ENCODE data around the gene FTO.

The FTO gene

DNA sequence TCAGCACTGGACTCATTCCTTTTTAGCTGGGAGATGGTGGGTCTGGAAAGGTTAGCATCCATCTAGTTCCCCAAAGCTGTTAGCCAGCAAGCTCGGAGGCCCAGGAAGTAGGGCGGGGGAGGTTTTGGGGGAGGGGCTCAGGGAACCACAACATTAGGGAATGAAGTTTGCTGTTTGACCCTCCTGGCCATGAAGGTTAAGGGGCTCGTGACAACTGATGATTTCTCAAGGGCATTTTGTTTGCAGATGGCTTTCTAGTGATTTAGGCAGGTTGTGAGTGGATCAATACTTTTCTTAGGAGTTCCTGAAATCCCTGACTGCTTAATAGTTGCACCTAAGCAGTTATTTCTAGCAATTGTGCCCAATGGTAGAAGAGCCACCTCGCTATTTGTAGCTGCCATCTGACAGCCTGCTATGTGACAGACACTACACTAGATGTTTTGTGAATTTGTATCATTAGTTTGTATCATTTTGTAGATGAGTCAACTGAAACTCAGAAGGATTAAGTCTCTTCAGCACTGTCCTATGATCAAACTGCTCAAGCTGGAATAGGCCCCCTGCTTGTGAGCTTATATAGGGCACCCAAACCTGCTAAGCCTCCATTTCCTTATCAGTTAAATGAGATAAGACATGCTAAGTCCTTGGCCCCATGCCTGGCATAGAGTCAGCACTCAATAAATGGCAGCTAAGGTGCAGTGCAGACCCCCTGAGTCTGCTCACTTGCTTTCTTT is 436.3 kb downstream of the FTO start:
- no peaks in the 10 kb centered on the region for H3K36me3 Mint-ChIP-seq (ENCODE audit: insufficient read depth)
- DNase-seq (ENCODE audit: low spot score in 2 of 2) (no peak), ATAC-seq (replicated peaks; ENCODE audit: extremely low read depth, poor library complexity, severe bottlenecking) (no peak)
- peaks cover 50% of the 10 kb centered on the region for H3K27me3 Mint-ChIP-seq
- no peak overlapping the region for H3K4me3 Mint-ChIP-seq
- no peak overlapping the region for H3K27ac Mint-ChIP-seq (ENCODE audit: low read depth)
- H3K4me1 Mint-ChIP-seq: no peaks in the 10 kb centered on the region
- H3K9me3 Mint-ChIP-seq: no peaks in the 10 kb centered on the region

DNA sequence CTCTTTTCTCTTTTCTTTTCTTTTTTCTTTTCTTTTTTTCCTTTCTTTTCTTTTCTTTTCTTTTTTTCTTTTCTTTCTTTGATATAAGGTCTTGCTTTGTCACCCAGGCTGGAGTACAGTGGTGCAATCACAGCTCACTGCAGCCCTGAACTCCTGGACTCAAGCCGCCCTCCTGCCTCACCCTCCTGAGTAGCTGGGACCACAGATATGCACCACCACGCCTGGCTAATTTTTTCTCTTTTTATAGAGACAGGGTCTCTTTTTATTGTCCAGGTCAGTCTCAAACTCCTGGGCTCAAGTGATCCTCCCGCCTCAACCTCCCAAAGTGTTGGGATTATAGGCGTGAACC is 436.8 kb downstream of the FTO start:
- Mint-ChIP-seq H3K27ac (ENCODE audit: low read depth) (no peak overlapping the region), H3K9me3 (no peaks in the 10 kb centered on the region), H3K4me1 (no peaks in the 10 kb centered on the region), H3K36me3 (ENCODE audit: insufficient read depth) (no peaks in the 10 kb centered on the region), H3K4me3 (no peak overlapping the region), H3K27me3 (peaks cover 45% of the 10 kb centered on the region)
- DNase-seq (ENCODE audit: low spot score in 2 of 2): no peak
- no peak for ATAC-seq (replicated peaks; ENCODE audit: extremely low read depth, poor library complexity, severe bottlenecking)

DNA sequence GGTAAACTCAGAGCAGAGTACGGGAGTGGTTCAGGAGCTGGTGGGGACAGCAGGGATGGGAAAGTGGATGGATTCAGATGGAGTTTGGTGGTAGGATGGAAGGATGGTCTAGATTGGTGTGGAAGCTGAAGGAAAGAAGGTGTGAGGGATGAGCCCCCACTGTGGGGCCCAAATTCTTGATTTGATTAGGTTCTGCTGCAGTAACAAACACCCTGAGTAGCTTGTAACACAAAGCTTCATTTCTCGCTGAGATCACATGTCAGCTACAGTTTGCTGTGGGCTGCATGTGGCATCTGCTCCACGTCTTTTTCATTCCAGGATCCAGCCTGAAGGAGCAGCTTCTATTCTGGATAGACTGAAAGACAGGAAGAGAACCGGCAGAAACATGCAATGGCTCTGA is 438.8 kb downstream of the FTO start:
- DNase-seq (ENCODE audit: low spot score in 2 of 2) (no peak), ATAC-seq (replicated peaks; ENCODE audit: extremely low read depth, poor library complexity, severe bottlenecking) (no peak)
- H3K4me3 Mint-ChIP-seq: no peak overlapping the region
- H3K4me1 Mint-ChIP-seq: no peaks in the 10 kb centered on the region
- H3K27me3 Mint-ChIP-seq: peaks cover 55% of the 10 kb centered on the region
- H3K27ac Mint-ChIP-seq (ENCODE audit: low read depth): no peak overlapping the region
- H3K36me3 Mint-ChIP-seq (ENCODE audit: insufficient read depth): no peaks in the 10 kb centered on the region
- H3K9me3 Mint-ChIP-seq: no peaks in the 10 kb centered on the region

DNA sequence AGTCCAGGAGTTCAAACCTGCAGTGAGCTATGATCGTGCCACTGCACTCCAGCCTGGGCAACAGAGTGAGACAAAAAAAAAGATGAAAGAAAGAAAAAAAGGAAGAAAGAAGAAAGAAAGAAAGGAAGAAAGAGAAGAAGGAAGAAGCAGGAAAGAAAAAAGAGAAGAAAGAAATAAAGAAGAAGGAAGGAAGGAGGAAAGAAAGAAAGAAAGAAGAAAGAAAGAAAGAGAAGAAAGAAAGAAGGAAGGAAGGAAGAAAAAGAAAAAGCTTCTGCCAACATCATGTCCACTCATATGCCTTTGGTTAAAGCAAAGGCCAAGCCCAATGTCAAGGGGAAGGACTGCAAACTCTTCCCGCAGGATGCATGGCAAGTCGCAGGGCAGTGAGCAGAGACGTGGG is 439.5 kb downstream of the FTO start:
- Mint-ChIP-seq H3K4me3 (no peak overlapping the region), H3K27me3 (peaks cover 56% of the 10 kb centered on the region), H3K27ac (ENCODE audit: low read depth) (no peak overlapping the region), H3K4me1 (no peaks in the 10 kb centered on the region), H3K9me3 (no peaks in the 10 kb centered on the region), H3K36me3 (ENCODE audit: insufficient read depth) (no peaks in the 10 kb centered on the region)
- ATAC-seq (replicated peaks; ENCODE audit: extremely low read depth, poor library complexity, severe bottlenecking) (no peak), DNase-seq (ENCODE audit: low spot score in 2 of 2) (no peak)

DNA sequence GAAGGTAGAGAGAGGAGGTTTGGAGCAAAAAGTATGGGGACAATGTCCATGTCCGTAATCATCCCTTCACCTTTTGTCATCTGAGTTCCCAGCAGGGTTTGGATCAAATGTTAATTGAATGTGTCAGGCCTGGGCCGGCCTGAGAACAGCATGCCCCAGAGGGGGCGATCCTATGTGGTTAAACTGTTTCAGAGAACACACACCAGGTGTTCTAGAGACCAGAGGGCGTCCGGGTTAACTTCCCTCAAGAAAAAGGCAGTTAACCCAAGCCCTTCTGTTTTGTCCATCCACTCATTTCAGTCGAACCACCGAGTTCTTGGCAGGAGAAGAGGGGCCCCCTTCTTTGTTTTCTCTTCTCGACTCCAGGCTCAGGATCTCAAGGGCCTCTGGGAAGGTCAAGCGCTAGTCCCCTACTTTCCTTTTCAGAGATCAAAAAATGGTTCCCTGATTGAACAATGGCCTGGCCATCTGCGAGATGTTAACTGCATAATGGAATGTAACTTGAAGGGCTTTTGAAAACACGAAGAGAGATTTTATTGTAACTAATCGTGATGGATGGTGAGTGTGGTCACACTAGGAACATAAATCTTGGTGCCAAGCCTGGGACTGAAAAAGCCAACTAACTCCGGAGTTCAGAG is 440.1 kb downstream of the FTO start:
- ATAC-seq (replicated peaks; ENCODE audit: extremely low read depth, poor library complexity, severe bottlenecking): no peak
- H3K4me1 Mint-ChIP-seq: no peaks in the 10 kb centered on the region
- H3K36me3 Mint-ChIP-seq (ENCODE audit: insufficient read depth): no peaks in the 10 kb centered on the region
- H3K4me3 Mint-ChIP-seq: no peak overlapping the region
- peaks cover 54% of the 10 kb centered on the region for H3K27me3 Mint-ChIP-seq
- no peaks in the 10 kb centered on the region for H3K9me3 Mint-ChIP-seq
- no peak overlapping the region for H3K27ac Mint-ChIP-seq (ENCODE audit: low read depth)
- DNase-seq (ENCODE audit: low spot score in 2 of 2): no peak

DNA sequence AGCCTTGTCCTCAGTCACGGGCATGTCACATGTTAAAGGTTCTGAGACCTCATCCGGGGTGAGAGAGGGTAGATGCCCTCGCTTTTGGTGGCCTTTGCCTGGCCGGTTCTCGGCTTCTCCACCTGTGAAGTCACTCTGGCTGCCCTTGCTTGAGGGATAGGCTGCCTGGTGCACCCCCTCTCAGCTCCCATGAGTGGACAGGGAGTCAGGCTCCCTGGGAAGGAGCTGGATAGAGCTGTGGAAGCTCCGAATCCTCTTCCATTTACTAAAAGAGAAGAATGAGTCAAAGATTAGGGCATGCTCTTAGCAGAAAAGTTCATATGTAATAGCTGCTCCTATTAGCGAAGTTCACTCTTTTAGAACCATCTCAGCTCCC is 440.6 kb downstream of the FTO start:
- H3K27ac Mint-ChIP-seq (ENCODE audit: low read depth): no peak overlapping the region
- H3K4me1 Mint-ChIP-seq: no peaks in the 10 kb centered on the region
- H3K4me3 Mint-ChIP-seq: no peak overlapping the region
- H3K27me3 Mint-ChIP-seq: peaks cover 54% of the 10 kb centered on the region
- DNase-seq (ENCODE audit: low spot score in 2 of 2) (no peak), ATAC-seq (replicated peaks; ENCODE audit: extremely low read depth, poor library complexity, severe bottlenecking) (no peak)
- no peaks in the 10 kb centered on the region for H3K36me3 Mint-ChIP-seq (ENCODE audit: insufficient read depth)
- H3K9me3 Mint-ChIP-seq: no peaks in the 10 kb centered on the region

DNA sequence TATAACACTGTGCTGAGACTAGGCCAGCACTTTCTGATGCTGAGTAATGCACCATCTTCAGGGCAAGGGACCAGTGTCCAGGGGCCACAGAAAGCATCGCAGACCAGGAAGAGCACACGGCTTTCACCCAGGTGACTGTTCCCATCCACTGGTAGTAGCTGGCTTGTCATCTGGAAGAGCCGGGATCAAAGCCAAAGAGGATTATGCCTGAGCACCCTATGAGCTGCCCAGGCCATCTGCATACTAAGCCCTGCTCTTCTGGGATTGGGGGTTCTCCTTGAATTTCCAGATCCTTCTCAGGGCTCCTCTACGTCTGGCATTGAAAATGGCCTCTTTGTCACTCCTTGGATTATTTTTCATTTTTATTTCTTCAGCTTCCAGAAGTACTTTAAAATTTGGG is 441.9 kb downstream of the FTO start:
- Mint-ChIP-seq H3K36me3 (ENCODE audit: insufficient read depth) (no peaks in the 10 kb centered on the region), H3K27ac (ENCODE audit: low read depth) (no peak overlapping the region), H3K4me1 (no peaks in the 10 kb centered on the region), H3K9me3 (no peaks in the 10 kb centered on the region), H3K27me3 (peaks cover 61% of the 10 kb centered on the region), H3K4me3 (no peak overlapping the region)
- ATAC-seq (replicated peaks; ENCODE audit: extremely low read depth, poor library complexity, severe bottlenecking) (no peak), DNase-seq (ENCODE audit: low spot score in 2 of 2) (no peak)

DNA sequence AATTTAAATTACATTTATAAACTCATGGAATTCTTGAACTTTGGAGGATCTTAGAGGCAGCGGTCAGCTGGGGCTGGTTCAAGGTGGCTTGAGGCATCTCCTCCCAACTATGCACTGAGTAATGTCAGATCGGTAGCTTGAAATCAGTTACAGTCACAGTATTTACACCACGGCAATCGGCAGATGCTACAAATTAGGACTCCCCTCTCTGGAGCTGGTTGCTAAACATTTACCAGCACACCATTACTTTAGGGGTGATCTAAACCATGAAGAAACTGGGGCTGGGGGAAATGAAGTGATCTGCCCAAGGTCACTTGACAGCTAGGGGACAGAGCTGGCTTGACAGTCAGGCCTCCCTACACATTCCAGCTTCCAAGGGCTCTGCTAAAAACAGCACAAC is 445.0 kb downstream of the FTO start:
- H3K4me3 Mint-ChIP-seq: no peak overlapping the region
- no peak overlapping the region for H3K27ac Mint-ChIP-seq (ENCODE audit: low read depth)
- peaks cover 46% of the 10 kb centered on the region for H3K27me3 Mint-ChIP-seq
- H3K36me3 Mint-ChIP-seq (ENCODE audit: insufficient read depth): no peaks in the 10 kb centered on the region
- H3K4me1 Mint-ChIP-seq: no peaks in the 10 kb centered on the region
- DNase-seq (ENCODE audit: low spot score in 2 of 2) (no peak), ATAC-seq (replicated peaks; ENCODE audit: extremely low read depth, poor library complexity, severe bottlenecking) (no peak)
- no peaks in the 10 kb centered on the region for H3K9me3 Mint-ChIP-seq

DNA sequence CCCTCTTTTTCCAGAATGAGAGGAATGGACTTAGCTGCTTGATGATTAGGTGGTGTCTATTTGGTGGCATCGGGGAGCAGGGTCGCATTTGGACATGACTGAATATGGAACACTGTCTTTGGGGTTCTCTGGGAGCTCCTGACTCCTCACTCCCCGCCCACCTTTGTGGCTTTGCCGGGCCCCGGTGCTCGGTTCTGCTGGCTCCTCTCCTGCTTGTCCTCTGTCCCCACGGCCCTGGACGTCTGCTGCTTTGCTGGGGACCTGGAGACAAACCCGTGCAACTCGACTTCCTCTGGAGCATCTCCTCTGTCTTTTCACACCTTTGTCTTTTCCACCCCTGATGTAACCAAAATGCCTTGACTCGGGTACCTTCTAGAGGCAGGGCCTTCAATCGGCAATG is 446.9 kb downstream of the FTO start:
- Mint-ChIP-seq H3K9me3 (no peaks in the 10 kb centered on the region), H3K36me3 (ENCODE audit: insufficient read depth) (no peaks in the 10 kb centered on the region)
- ATAC-seq (replicated peaks; ENCODE audit: extremely low read depth, poor library complexity, severe bottlenecking): no peak

DNA sequence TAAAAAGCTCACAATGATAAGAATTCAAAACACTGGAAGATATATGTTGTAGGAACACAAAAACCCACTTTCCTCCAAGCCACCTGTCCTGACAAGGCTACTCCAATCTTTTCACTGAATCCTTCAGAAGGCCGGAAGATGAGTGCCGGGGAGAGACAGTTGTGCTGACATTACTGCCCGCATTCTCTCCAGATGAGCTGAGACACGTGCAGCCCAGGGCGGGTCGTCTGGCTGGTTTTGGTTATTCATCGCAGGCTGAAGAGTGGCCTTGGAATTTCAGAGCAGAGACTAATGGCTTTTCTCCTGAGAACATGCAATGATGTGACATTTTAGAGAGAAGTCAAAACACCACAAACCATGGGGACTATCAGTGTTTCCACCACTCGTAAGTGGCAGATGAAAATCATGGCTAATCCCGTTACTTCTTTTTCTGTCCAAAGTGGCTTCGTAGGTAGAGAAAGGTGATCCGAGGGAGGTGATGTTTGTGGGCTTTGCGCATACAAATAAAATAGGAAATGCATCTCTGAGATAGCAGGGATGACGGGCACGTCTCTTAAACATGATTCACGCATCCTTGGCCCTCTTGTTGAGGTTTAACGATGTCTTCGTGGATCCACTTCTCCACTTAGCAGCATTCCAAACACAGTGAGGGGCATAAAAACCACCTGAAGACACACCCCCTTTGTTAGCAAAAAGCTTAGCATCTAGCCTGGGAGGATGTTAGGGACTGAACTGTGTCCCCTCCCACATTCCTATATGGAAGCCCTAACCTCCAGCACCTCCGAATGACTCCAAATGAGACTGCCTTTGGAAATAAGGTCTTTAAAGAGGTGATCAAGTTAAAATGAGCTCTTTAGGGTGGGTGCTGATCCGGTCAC is 448.6 kb downstream of the FTO start:
- ATAC-seq (replicated peaks; ENCODE audit: extremely low read depth, poor library complexity, severe bottlenecking) (no peak), DNase-seq (ENCODE audit: low spot score in 2 of 2) (no peak)
- Mint-ChIP-seq H3K36me3 (ENCODE audit: insufficient read depth) (no peaks in the 10 kb centered on the region), H3K4me3 (no peak overlapping the region), H3K4me1 (no peaks in the 10 kb centered on the region), H3K27me3 (peaks cover 53% of the 10 kb centered on the region), H3K27ac (ENCODE audit: low read depth) (no peak overlapping the region), H3K9me3 (peaks cover 5% of the 10 kb centered on the region)

More for the DNA sequence above, 446.9 kb downstream of the FTO start:
- H3K27me3 Mint-ChIP-seq: peaks cover 59% of the 10 kb centered on the region
- DNase-seq (ENCODE audit: low spot score in 2 of 2): no peak
- H3K4me1 Mint-ChIP-seq: no peaks in the 10 kb centered on the region
- no peak overlapping the region for H3K4me3 Mint-ChIP-seq
- H3K27ac Mint-ChIP-seq (ENCODE audit: low read depth): no peak overlapping the region

DNA sequence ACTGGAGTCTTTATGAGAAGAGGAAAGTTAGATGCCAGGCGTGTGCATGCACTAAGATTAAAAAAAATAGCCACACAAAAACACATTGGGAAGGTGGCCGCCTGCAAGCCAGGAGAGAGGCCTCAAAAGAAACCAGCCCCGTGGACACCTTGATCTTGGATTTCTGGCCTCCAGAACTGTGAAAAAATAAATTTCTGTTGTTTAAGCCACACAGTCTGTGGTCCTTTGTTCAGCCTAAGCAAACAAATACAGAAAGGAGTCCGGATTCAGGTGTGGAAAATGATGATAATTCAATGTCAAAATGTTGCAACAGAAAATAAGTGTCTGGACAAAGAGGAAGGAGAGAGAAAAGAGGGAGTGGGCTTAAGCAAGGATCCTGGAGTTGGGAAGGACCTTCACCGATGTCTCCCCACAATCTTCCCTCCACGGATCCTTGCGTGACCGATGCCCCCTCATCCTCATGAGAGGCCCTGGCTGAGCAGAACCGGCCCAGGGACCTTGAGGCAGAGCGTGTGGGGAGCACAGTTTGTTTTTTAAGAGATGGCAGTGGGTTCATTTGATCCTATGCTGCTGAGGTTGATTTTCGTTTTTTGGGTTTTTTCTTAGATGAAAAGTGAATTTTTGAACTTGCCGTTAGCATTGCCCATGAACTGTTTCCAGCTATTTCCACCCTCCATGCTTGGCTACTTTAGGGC is 449.4 kb downstream of the FTO start:
- H3K27ac Mint-ChIP-seq (ENCODE audit: low read depth): no peak overlapping the region
- no peak for DNase-seq (ENCODE audit: low spot score in 2 of 2)
- ATAC-seq (replicated peaks; ENCODE audit: extremely low read depth, poor library complexity, severe bottlenecking): no peak
- no peaks in the 10 kb centered on the region for H3K4me1 Mint-ChIP-seq
- no peak overlapping the region for H3K4me3 Mint-ChIP-seq
- peaks cover 45% of the 10 kb centered on the region for H3K27me3 Mint-ChIP-seq
- peaks cover 5% of the 10 kb centered on the region for H3K9me3 Mint-ChIP-seq
- H3K36me3 Mint-ChIP-seq (ENCODE audit: insufficient read depth): no peaks in the 10 kb centered on the region

DNA sequence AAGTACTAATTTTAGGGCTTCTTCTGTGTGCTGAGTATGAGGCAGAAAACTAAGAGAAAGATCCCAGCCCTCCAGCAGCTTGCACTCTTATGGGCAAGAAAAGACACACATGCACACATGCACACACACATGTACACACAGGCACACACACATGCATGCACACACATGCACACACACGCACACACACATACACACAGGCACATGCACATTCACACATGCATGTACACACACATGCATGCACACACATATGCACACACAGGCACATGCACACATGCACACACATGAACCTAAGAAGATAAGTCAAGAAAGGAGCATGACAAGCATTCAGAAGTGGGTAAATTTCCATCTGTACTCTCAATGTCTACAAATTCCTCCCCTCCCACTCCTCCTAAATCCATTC is 452.4 kb downstream of the FTO start:
- H3K27me3 Mint-ChIP-seq: peaks cover 27% of the 10 kb centered on the region
- no peak overlapping the region for H3K27ac Mint-ChIP-seq (ENCODE audit: low read depth)
- H3K4me1 Mint-ChIP-seq: no peaks in the 10 kb centered on the region
- H3K9me3 Mint-ChIP-seq: peaks cover 5% of the 10 kb centered on the region
- no peak overlapping the region for H3K4me3 Mint-ChIP-seq
- H3K36me3 Mint-ChIP-seq (ENCODE audit: insufficient read depth): no peaks in the 10 kb centered on the region
- ATAC-seq (replicated peaks; ENCODE audit: extremely low read depth, poor library complexity, severe bottlenecking) (no peak), DNase-seq (ENCODE audit: low spot score in 2 of 2) (no peak)

All from central memory CD8-positive, alpha-beta T cell (primary cell).